Measurements from ENCODE around the gene B9D1. TPM values are rescaled to one million over a fixed set of nuclear protein-coding genes. Genes with fewer than 3 reads are reported as not detected.

B9D1 gene
- total and polyA plus RNA-seq, 2 of the 13 experiments (the other 11 are each of a cell fraction or from before 2014, with no cell fraction given), result 27.7 to 31.1 TPM

- no peak for TF ChIP-seq HNF1A (IDR thresholded peaks at IDR 0.05; ENCODE audit: low read depth)
- TF ChIP-seq HNF1A (CRISPR knock-in tag; IDR thresholded peaks at IDR 0.05; ENCODE audit: borderline replicate concordance), result peak; percentile 50; the same call in 1 of the 2 replicates
- TF ChIP-seq NR0B2 (CRISPR knock-in tag; IDR thresholded peaks at IDR 0.05), result no peak
- TF ChIP-seq ZNF614 (CRISPR knock-in tag; IDR thresholded peaks at IDR 0.05; ENCODE audit: borderline replicate concordance), result peak; percentile 87; the same call in 1 of the 2 replicates
- TF ChIP-seq CBX1 (IDR thresholded peaks at IDR 0.05; ENCODE audit: low read depth), result peak; percentile 31
- no peak for TF ChIP-seq ZNF883 (CRISPR knock-in tag; IDR thresholded peaks at IDR 0.05; ENCODE audit: not compliant biosample characterization)
- TF ChIP-seq ZNF552 (CRISPR knock-in tag; IDR thresholded peaks at IDR 0.05; ENCODE audit: borderline replicate concordance), result peak; percentile 84; the same call in 1 of the 2 replicates
- TF ChIP-seq ZNF781 (CRISPR knock-in tag; IDR thresholded peaks at IDR 0.05; ENCODE audit: borderline replicate concordance, not compliant biosample characterization), result no peak
- no peak for TF ChIP-seq RAD51 (IDR thresholded peaks at IDR 0.05; ENCODE audit: borderline replicate concordance)
- no peak for TF ChIP-seq ZNF510 (CRISPR knock-in tag; IDR thresholded peaks at IDR 0.05; ENCODE audit: low read depth)
- peak; percentile 50 for TF ChIP-seq MXD3 (CRISPR knock-in tag; IDR thresholded peaks at IDR 0.05)
- TF ChIP-seq PBX2 (CRISPR knock-in tag; IDR thresholded peaks at IDR 0.05), result no peak
- no peak for TF ChIP-seq TERF1 (CRISPR knock-in tag; IDR thresholded peaks at IDR 0.05)
- no peak for TF ChIP-seq HOMEZ (CRISPR knock-in tag; IDR thresholded peaks at IDR 0.05; ENCODE audit: low read depth)
- no peak for TF ChIP-seq IKZF1 (IDR thresholded peaks at IDR 0.05)
- peak; percentile 81 for TF ChIP-seq DMAP1 (CRISPR knock-in tag; IDR thresholded peaks at IDR 0.05)
- TF ChIP-seq ZFYVE20 (CRISPR knock-in tag; IDR thresholded peaks at IDR 0.05; ENCODE audit: borderline replicate concordance, low read depth), result no peak
- TF ChIP-seq TBX3 (IDR thresholded peaks at IDR 0.05; ENCODE audit: borderline replicate concordance), result peak; percentile 80; the same call in 1 of the 2 replicates
- no peak for TF ChIP-seq U2AF2 (IDR thresholded peaks at IDR 0.05; ENCODE audit: low read depth, low read length)
- no peak for TF ChIP-seq TRIM24 (CRISPR knock-in tag; IDR thresholded peaks at IDR 0.05)
Observed at GRCh38 chr17:19362277-19363113, at the start of gene B9D1 (continued).
